ENCODE results near the gene KCNG2.
A peak's percentile ranks its signal among the peaks of the same experiment; 100 is the strongest.

KCNG2 gene

DNA sequence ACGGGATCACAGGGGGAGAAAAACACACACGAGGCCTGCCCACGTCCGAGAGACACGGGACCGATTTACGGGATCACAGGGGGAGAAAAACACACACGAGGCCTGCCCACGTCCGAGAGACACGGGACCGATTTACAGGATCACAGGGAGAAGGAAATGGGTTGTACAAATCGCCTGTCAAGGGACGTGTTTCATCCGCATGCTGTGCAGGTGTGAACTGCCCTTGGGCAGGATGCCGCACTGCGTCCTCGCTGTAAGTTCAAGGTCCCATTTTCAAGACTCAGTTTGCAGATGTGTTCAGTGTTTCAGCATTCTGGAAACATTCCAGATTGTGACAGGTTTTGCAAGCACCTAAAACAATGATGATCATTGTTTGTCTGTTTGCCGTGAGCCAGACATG lies 2.3 kb upstream of the KCNG2 start:
- no peak for DNase-seq (ENCODE audit: low read depth)

DNA sequence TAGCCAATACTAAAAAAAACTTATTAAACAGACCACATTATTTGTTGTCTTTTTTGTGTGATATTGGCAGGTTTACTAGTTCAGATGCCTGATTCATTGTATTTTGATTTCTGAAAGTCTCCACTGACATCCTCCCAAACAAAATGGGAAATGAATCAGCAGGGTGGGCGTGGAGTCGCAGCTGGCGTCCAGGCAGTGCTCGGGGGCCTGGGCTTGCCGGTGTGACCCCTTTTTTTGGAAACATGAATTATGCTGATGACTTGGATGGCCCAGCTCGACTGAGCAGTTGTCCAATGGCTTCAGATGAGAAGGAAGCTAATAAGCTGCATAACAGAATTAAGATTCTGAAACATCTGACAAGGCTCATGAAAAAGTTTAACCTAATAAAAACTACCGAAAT lies 1.7 kb upstream of the KCNG2 start:
- H3K4me3 ChIP-seq (ENCODE audit: low read depth, low read length): no peak overlapping the region
- DNase-seq (ENCODE audit: low read depth): no peak

More for the DNA sequence above, 2.3 kb upstream of the KCNG2 start:
- no peak overlapping the region for H3K4me3 ChIP-seq (ENCODE audit: low read depth, low read length)

- no peak for DNase-seq (ENCODE audit: low read depth)
- H3K4me3 ChIP-seq (ENCODE audit: low read depth, low read length): no peak overlapping the region
Measured at GRCh38 chr18:79796531-79797405, 970 bp upstream of the KCNG2 start.

DNA sequence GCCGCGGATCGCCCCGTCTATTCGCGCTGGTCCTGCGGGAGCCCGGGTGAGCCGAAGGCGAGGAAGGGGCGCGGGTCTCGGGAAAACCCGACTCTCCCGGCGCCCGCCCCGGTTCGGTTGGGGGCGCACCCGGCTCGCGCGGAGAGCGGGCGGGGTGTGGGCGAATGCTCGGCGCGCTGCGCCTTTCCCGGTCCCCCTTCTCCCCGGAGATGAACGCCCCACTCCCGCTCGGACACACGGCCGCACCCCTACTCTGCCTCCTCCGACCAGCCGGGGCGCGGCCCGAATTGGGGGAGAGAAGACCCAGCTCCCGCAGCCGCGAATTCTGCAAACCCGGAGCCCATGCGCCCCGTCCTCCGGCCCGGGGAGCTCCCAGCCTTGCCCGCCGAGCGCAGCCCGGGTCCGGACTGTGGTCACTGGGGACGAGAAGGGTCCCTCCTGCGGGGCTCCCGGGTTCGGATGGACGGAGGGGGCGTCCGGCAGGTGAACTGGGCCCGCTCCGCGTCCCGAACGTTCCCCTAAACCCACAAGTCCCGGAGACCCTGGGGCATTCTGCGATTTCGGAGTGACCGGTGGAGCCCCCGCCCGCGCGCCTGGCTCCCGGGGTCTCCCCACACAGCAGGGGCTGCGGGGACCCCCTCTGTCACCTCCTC lies 734 bp downstream of the KCNG2 start:
- peak overlapping the region; percentile 22 for H3K4me3 ChIP-seq (ENCODE audit: low read depth, low read length)
- no peak for DNase-seq (ENCODE audit: low read depth)

GRCh38 chr18:79798999-79799370 lies 1.2 kb downstream of the KCNG2 start:
- DNase-seq (ENCODE audit: low read depth): no peak
- H3K4me3 ChIP-seq (ENCODE audit: low read depth, low read length): peak overlapping the region; percentile 22

GRCh38 chr18:79799619-79800370 lies 2.1 kb downstream of the KCNG2 start:
- DNase-seq (ENCODE audit: low read depth): no peak

DNA sequence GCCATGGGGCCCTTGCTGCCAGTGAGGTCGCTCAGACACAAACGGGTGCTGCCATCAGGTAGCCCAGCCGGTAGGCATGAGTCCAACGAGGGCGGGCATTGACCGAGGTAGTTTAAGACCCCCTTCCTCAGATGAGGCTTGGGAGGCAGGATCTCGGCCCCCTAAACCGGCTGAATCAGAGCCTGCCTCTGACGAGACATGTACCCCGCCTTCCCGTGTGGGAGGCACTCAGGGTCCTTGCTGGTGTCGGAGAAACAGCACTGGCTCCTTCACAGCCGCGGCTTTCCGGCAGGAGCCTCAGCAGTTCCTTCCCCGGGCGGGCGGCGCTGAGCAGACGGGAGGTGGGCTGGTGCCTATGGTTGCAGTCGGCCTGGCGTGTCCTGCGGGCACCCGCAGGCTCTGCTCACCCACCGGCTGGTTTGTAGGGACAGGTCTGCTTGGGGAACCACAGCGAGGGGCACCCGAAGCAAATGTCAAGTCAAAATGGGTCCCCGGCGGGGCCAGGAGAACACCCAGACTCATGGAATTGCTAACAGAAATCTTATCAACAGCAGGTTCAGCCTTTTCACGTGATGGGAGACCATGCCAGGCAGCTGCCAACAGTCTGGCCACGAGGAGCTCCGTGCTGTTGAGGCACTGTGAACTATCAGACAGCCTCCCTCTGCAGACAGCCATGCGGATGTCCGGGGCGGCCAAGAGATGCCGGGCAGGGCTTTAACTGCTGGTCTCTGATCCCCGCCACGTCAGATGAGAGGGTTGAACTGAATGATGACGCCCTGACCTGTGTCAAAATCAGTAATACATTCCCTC lies 2.8 kb downstream of the KCNG2 start:
- DNase-seq (ENCODE audit: low read depth): no peak
- H3K4me3 ChIP-seq (ENCODE audit: low read depth, low read length): no peak overlapping the region

More at GRCh38 chr18:79799619-79800370, 2.1 kb downstream of the KCNG2 start:
- no peak overlapping the region for H3K4me3 ChIP-seq (ENCODE audit: low read depth, low read length)

DNA sequence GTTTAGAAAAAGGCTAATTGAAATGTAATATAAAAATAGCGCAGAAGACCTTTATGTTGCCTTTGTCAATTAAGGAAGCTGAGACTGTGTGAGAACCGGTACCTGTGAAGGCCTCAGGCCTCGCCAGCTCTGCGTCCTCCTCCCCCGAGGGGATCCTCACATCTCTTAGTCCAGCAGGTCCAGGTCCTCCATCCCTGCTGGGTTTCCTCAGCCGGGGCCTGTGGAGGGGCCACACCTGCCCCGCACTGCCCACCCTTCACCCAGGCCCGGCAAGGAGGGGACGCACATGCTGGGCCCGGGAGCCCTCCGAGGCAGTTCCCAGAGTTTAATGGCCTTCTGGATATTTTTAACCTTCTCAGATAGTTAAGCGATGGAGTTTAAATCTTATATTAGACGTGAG lies 3.5 kb downstream of the KCNG2 start:
- DNase-seq (ENCODE audit: low read depth): no peak
- H3K4me3 ChIP-seq (ENCODE audit: low read depth, low read length): no peak overlapping the region

- DNase-seq (ENCODE audit: low read depth): no peak
- no peak overlapping the region for H3K4me3 ChIP-seq (ENCODE audit: low read depth, low read length)
Measured at GRCh38 chr18:79801641-79802040, 3.9 kb downstream of the KCNG2 start.

- DNase-seq (ENCODE audit: low read depth): no peak
- no peak overlapping the region for H3K4me3 ChIP-seq (ENCODE audit: low read depth, low read length)
Measured at GRCh38 chr18:79802298-79802697, 4.6 kb downstream of the KCNG2 start.

DNA sequence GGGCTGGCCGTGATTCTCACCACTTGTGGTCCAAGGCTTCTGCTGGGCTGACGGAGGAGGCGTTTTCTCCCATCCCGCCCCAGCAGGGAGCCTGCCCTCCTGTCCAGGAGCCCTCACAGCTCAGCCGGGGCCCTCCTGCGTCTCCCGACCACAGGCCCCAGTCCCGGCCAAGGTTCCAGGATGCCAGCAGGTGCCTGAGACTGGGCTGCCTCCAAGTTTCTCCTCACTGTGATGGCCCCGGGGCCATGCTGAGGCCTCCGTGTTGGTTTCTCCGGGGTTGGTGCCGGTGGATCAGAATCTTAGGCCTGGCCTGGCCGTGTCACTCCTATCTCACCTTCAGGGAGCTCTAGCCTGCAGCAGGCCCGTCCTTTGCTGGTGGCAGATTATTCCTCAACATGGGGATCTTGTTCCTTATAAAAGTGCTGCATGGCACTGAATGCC lies 5.9 kb downstream of the KCNG2 start:
- H3K4me3 ChIP-seq (ENCODE audit: low read depth, low read length): no peak overlapping the region
- DNase-seq (ENCODE audit: low read depth): no peak

GRCh38 chr18:79804130-79804787 lies 6.5 kb downstream of the KCNG2 start:
- DNase-seq (ENCODE audit: low read depth): no peak
- H3K4me3 ChIP-seq (ENCODE audit: low read depth, low read length): no peak overlapping the region

DNA sequence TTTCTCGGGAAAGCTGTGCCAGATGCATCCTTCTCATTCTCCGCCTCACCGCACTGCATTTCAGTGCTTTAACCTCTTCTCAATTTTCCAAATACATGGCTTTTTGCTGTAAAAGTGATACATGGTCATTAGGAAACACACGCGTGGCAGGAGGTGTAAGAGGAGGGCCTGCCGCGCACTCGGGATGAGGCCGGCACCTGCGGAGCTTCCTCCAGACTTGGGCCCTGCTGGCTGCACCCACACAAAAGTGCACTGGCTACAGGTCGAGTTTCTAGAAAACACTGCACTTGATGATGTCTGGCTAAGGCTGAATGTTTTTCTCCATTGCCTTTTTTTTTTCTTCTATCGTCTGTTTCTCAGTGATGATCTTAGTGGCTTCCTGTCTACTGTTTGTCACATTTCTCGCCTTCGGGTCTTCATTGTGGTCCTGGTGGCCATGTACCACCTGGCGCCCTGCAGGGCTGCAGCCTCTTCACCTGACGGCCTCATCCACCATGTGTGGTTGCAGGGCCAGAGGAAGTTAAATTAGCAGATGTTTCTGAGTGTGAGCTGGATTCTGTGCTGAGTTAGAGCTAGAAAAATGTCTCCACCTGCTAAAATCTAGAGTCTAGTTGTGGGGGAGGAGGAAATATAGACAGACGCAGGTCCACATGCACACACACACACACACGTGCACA lies 7.6 kb downstream of the KCNG2 start:
- no peak overlapping the region for H3K4me3 ChIP-seq (ENCODE audit: low read depth, low read length)
- no peak for DNase-seq (ENCODE audit: low read depth)

DNA sequence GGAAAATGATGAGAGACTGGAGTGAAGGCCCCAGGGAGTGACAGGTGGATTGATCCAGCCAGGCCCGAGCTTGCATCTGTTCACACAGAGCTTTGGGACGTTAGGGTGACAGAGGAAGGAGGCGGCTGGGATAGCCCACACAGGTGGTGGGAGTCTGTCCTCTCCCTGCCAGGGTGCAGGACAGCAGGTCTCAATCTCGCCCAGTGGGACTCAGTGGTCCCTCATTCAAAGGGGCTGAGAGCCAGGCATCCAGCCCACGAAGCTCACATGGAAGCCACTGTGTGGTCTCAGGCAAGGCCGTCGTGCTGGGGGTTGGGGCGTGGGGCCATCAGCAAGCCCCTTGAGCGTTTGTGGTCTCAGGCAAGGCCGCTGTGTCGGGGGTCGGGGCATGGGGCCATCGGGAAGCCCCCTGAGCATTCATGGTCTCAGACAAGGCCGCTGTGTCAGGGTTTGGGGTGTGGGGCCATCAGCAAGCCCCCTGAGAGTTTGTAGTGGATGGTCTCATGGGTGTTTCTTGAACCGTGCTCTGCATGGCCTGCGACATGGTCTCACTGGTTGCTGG lies 8.3 kb downstream of the KCNG2 start:
- H3K4me3 ChIP-seq (ENCODE audit: low read depth, low read length): no peak overlapping the region
- no peak for DNase-seq (ENCODE audit: low read depth)

DNA sequence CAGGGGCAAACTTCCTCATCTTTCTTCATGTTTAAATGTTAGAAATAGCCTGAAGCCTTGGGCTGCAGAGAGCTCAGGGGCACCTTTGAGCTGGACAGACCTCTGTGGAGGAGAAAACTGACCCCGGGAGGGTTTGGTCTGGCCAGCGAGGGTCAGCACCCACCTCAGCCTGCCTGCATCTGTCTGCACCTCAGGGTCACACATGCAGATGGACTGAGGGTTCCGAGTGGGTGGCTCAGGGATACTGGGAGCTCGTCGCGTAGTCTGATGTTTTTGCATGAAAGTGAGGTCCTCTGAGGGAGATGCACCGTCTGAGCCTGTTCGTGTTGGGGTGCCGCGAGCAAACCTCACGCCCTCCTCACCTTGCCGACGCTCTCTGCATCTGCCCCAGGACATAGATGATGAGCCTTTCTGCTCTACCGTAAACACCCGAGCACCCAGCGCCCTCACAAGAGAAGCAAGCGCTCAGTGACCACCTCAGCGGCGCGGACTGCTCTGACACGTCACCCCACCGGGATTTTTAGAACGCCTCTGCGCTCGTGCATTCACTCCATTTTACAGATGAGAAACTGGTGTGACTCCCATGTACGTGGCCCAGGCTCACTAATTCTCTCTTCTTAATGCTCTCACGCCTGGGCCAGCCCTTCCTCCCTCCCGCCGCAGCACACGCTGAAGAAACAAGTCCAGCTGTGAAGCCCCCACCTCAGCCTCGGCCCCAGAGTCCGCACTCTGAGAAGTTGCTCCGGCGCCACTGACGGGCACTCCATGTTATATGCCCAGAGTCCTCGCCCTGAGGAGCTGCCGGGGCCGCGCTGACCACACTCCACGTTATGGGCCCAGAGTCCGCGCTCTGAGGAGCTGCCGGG lies 9.5 kb downstream of the KCNG2 start:
- DNase-seq (ENCODE audit: low read depth): no peak
- H3K4me3 ChIP-seq (ENCODE audit: low read depth, low read length): no peak overlapping the region

DNA sequence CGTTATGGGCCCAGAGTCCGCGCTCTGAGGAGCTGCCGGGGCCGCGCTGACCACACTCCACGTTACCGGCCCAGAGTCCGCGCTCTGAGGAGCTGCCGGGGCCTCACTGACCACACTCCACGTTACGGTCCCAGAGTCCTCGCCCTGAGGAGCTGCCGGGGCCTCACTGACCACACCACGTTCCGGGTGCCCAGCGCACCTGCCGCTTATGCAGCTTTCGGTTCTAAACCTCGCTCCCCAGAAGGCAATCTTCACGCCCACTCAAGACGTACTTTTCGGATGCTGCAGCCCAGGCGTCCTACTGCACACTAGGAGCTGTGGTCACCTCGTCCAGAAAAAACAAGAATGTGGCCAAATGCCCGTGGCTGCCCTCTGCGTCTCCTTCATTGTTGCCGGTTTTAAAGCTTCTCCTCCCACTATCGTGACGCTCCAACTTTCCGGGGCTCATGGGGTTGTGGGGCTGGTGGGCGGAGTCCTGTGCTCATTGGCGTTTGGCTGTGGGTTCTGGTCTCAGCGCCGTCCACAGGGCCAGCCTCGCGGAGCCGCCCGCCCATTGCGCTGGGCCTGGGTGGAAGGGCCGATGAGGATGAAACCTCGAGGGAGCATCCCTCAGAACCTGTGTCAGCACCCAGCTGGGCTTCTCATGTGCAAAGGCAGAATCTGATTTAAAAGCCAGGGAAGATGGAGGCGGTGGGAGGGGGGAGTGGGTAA lies 11.9 kb downstream of the KCNG2 start:
- no peak overlapping the region for H3K4me3 ChIP-seq (ENCODE audit: low read depth, low read length)
- no peak for DNase-seq (ENCODE audit: low read depth)

DNA sequence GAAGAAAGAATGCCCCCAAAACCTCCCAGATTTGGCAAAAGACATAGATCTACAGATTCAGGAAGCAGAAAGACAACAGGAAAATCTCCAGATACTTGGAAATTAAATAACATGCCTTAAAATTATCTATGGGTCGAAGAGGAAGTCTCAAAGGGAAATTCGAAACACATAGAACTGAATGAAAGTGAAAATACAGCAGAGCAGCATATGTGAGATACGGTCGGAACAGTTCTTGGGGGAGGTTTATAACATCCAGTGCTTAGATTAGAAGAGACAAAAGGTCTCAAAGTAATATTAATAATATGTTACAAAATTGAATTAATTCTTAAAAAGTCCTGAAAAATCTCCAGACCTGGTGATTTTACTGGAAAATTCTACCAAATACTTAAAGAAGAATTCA lies 14.3 kb downstream of the KCNG2 start:
- no peak overlapping the region for H3K4me3 ChIP-seq (ENCODE audit: low read depth, low read length)
- DNase-seq (ENCODE audit: low read depth): no peak
